GM21717 (cell line): Measurements from ENCODE around the gene DOCK2.
"Not testable (repeated sequence)": the region's sequence is repeated elsewhere in the genome, so short reads cannot be mapped to it uniquely, and the experiment has no call there.

Source experiments
- ATAC-seq: cut with Tn5 transposase; IDR thresholded peaks from one replicate; pipeline ENCODE4 v1.9.1; 2021; ENCODE audit warnings: mild to moderate bottlenecking, moderate library complexity; ENCODE audit not compliant: unreplicated experiment

Gene DOCK2

GRCh38 chr5:169785771-169786618, 148.9 kb downstream of the DOCK2 start:
- ATAC-seq: no peak

GRCh38 chr5:169788168-169788567, 151.1 kb downstream of the DOCK2 start:
- ATAC-seq: no peak

- ATAC-seq: no peak
Observed at GRCh38 chr5:169789417-169789940, 152.4 kb downstream of the DOCK2 start.

- no peak for ATAC-seq
Observed at GRCh38 chr5:169791251-169791650, 154.2 kb downstream of the DOCK2 start.

- no peak for ATAC-seq
Observed at GRCh38 chr5:169795338-169795737, 158.3 kb downstream of the DOCK2 start.

GRCh38 chr5:169796731-169797130, 159.7 kb downstream of the DOCK2 start:
- ATAC-seq: no peak

GRCh38 chr5:169797577-169797976, 160.5 kb downstream of the DOCK2 start:
- ATAC-seq: no peak

- no peak for ATAC-seq
Observed at GRCh38 chr5:169798438-169798837, 161.4 kb downstream of the DOCK2 start.

- ATAC-seq: no peak
Observed at GRCh38 chr5:169798906-169799660, 162.0 kb downstream of the DOCK2 start.

GRCh38 chr5:169801324-169801777, 164.3 kb downstream of the DOCK2 start:
- ATAC-seq: no peak

GRCh38 chr5:169801781-169802180, 164.7 kb downstream of the DOCK2 start:
- ATAC-seq: no peak

- ATAC-seq: no peak
Observed at GRCh38 chr5:169803077-169803981, 166.3 kb downstream of the DOCK2 start.

- ATAC-seq: no peak
Observed at GRCh38 chr5:169804861-169805260, 167.8 kb downstream of the DOCK2 start.

GRCh38 chr5:169805527-169805934, 168.5 kb downstream of the DOCK2 start:
- ATAC-seq: peak; percentile 87

GRCh38 chr5:169805937-169806700, 169.0 kb downstream of the DOCK2 start:
- ATAC-seq: peak; percentile 68

GRCh38 chr5:169808118-169808581, 171.1 kb downstream of the DOCK2 start:
- no peak for ATAC-seq

GRCh38 chr5:169808880-169809279, 171.8 kb downstream of the DOCK2 start:
- not testable (repeated sequence) for ATAC-seq

GRCh38 chr5:169809281-169809680, 172.2 kb downstream of the DOCK2 start:
- no peak for ATAC-seq

GRCh38 chr5:169810524-169810923, 173.4 kb downstream of the DOCK2 start:
- no peak for ATAC-seq

- ATAC-seq: no peak
Observed at GRCh38 chr5:169811023-169811422, 173.9 kb downstream of the DOCK2 start.
